Raji (cell line): Measurements from ENCODE around the gene GMIP.

Experiments used
- POLR2A ChIP-seq: IDR thresholded peaks from 2 replicates; pipeline ENCODE4 v1.6.1; 2011; ENCODE audit warnings: low read depth, low read length, control low read depth; ENCODE audit not compliant: insufficient read depth

The GMIP gene

GRCh38 chr19:19602713-19603324 is 40.6 kb downstream of the GMIP start:
- no peak for TF ChIP-seq POLR2A

- no peak for TF ChIP-seq POLR2A
These were observed 41.2 kb downstream of the GMIP start for GRCh38 chr19:19602136-19602712.

DNA sequence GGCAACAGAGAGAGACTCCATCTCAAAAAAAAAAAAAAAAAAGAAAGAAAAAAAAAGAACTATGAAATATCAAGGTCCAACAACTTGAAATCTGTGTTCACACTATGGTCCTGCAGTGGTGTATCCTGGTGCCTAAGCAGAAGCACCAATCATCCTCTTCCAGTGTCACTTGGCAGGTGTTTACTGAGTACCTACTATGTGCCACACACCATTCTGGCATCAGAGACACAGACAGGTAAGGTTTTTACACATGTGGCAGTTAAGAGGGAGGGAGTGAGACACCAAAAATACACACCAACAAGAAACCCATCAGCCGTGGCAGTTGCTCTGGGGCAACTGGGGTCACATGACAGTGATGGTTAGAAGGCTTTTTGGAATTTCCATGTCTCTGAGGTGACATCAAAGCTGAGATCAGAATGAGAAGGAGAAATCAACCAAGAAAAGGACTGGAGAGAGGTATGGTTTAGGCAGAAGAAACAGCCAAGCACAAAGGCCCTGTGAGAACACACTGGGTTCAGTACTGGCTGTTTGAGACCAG is 42.6 kb downstream of the GMIP start:
- no peak for TF ChIP-seq POLR2A

DNA sequence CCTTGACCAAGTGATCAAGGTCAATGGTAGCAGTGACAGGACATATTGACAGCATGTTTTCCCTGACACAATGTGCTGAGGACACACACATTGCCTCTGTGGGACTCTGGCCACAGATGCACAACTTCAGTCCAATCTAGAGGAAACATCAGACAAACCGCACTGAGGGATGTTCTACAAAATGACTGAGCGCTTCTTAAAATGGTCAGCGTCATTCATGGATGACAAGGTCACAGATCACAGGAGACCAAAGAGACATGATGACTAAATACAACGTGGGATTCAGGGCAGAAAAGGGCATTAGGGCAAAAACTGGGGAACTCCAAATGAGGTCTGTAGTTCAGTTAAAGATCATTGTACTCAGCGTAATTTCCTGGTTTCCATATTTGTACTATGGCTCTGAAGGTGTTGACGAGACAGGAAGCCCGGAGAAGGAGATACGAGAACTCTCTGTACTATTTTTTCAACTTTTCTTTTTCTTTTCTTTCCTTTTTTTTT is 45.6 kb downstream of the GMIP start:
- no peak for TF ChIP-seq POLR2A

GRCh38 chr19:19595171-19595701 is 48.2 kb downstream of the GMIP start:
- no peak for TF ChIP-seq POLR2A

DNA sequence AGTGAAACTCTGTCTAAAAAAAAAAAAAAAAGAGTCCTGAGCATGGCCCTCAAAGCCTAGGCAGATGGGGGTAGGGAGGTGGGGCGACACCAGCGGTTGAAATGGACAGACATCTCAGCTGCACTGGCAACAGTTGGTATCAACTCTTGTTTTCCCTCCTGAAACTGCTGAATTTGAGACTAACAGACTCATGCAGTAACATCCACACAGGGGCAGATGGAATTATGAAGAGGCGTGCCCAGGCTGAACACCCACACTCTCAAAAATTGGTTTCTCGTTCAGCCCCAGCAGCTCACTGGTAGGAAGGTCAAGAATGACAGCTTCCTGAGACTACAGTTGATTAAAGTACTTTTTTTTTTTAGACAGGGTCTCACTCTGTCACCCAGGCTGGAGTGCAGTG is 49.1 kb downstream of the GMIP start:
- TF ChIP-seq POLR2A = no peak

DNA sequence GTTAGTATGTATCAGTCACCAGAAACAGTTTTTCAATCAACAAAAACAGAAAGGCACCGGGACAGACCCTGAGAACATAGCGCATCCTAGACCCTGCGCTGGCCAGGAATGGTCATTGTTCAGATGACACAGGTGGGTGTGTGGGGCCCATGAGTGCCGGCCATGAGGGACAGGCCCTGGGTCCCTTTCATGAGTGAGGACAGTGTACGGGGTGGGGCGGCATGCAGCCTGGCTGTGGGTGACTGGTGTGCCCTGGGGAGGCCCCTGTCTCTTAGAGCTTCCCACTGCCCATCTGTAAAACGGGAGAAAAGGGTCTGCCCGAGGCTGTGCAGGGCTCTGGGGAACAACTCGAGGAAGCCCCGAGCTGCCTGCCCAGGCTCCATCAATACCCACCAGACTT is 50.8 kb downstream of the GMIP start:
- no peak for TF ChIP-seq POLR2A

DNA sequence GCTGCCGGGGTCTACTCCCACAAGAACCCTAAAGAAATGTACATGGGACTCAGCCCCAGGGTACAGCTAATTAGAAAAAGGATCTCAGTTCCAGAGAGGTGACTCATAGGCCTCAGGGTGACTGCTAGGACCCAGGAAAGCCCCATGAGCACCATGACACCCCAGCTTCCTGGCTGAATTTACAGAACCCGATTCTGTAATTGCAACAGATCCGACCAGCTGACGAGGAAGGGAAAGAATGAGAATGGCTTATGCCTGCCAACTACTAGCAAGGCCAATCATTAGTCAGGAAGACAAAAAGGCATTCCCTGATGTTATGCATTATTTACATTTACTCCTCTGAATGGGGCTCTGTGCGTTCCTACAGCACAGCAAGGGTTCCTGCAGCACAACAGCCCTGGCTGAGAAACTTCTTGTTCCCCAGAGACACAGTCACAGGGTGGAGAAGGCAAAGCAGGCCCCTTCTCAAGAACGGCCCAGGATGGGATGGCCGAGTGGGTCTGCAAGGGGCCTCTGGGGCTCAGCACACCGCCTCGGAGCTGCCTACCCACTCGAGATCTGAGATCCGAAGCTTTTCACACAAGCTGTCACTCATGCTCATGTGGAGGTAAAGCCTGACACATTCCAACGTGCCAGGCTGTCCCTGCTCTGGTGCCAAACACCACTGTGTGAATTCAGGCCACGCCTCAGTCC is 52.2 kb downstream of the GMIP start:
- TF ChIP-seq POLR2A = no peak

DNA sequence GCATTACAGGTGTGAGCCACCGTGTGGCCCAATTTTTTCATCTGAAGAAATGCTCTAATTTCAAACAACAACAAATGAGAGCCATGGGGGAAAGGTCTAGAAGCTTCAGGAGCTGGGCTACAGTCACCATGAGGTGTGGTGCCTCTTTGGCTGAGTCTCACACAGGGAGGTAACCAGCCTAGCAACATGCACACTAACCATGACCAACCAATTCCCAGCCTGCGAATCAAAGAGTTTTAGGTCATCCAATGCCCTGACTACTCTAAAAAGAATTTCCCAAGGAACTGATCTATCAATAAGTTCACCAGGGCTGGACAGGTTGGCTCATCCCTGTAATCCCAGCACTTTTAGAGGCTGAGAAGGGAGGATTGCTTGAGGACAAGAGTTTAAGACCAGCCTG is 54.9 kb downstream of the GMIP start:
- no peak for TF ChIP-seq POLR2A

- no peak for TF ChIP-seq POLR2A
These were observed 55.7 kb downstream of the GMIP start for GRCh38 chr19:19587771-19588170.

DNA sequence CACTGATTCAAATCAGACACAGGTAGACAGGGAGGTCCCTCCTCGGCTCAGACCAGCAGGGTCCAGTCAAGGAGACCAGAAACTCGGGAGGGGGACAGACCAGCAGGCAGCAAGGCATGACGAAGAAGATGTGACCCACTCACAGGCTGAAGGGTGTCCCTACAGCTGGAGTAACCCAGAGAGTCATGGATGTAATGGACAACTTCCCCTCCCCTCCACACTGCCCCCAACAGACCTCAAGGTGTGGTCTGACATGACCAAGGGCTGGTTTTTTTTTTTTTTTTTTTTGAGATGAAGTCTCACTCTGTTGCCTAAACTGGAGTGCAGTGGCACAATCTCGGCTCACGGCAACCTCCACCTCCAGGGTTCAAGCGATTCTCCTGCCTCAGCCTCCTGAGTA is 59.1 kb downstream of the GMIP start:
- TF ChIP-seq POLR2A = no peak

- no peak for TF ChIP-seq POLR2A
These were observed 61.0 kb downstream of the GMIP start for GRCh38 chr19:19582471-19582870.

DNA sequence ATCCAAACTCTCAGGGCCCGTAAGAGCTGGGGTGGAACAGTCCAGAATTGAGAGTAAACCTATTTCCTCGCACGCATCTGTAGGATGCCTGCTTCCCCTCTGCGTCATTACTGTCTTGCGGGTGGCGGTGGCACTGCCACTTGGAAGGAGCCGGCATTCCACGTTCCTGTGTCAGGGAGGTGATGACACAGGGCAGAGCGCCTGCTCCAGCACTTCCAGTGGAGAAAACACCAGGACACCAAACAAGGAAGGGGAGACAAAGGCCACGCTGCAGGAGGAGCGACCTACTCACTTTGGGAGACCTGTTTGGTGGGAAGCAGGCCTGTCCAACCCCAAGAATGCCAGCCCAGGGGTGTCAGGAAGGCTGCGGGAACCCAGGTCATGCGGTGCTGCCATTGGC is 62.1 kb downstream of the GMIP start:
- no peak for TF ChIP-seq POLR2A

DNA sequence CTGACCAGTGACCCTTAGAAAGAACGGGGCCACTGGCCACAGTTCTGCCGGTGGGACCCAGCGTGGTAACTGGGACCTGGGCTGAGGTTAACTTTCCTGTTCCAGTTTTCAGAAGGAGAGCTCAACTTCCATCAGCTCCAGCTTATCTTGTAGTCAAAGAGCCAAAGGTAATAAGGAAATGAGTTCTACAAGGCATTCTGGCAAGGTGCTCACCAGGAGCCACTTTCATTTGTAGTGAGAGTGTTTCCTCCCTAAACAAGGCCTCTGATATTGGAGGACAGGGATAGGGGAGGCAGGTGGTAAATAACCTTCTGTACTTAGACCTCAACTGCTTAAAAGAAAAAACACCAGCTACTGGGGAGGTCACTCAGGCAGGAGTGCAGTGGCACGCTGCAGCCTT is 63.0 kb downstream of the GMIP start:
- TF ChIP-seq POLR2A = no peak

- TF ChIP-seq POLR2A = no peak
These were observed 63.7 kb downstream of the GMIP start for GRCh38 chr19:19579533-19580361.
